ENCODE results near the gene GPR84. TPM values are rescaled to one million over a fixed set of nuclear protein-coding genes. Genes with fewer than 3 reads are reported as not detected.
A peak's percentile ranks its signal among the peaks of the same experiment; 100 is the strongest.

The GPR84 gene
- total RNA-seq, 4 donors from 2014 or later = 0.21 to 0.27 TPM; not detected in 2

- Histone ChIP-seq H3K27me3 (no peaks in the 10 kb centered on the region), H3K36me3 (no peaks in the 10 kb centered on the region), H3K4me1 (no peaks in the 10 kb centered on the region), H3K4me3 (no peak overlapping the region), H3K27ac (no peak overlapping the region), H3K9me3 (no peaks in the 10 kb centered on the region)
- DNase-seq = no peak
- intact Hi-C loops (cut with DNase I; ENCODE audit: low total_unique reads) = no loop called here
- no peak for TF ChIP-seq CTCF (IDR thresholded peaks at IDR 0.05)
- no peak for TF ChIP-seq POLR2A (IDR thresholded peaks at IDR 0.05)
These were observed 32.9 kb upstream of the GPR84 start for GRCh38 chr12:54397157-54397556.

GRCh38 chr12:54395545-54395944 is 31.3 kb upstream of the GPR84 start:
- no peak overlapping the region for H3K4me3 ChIP-seq
- no peaks in the 10 kb centered on the region for H3K27me3 ChIP-seq
- TF ChIP-seq CTCF (IDR thresholded peaks at IDR 0.05) (no peak), POLR2A (IDR thresholded peaks at IDR 0.05) (no peak)
- no peaks in the 10 kb centered on the region for H3K9me3 ChIP-seq
- intact Hi-C loops (cut with DNase I; ENCODE audit: low total_unique reads) = no loop called here
- no peak for DNase-seq
- no peaks in the 10 kb centered on the region for H3K36me3 ChIP-seq
- no peak overlapping the region for H3K27ac ChIP-seq
- no peaks in the 10 kb centered on the region for H3K4me1 ChIP-seq

- intact Hi-C loops (cut with DNase I; ENCODE audit: low total_unique reads) = no loop called here
- no peak for DNase-seq
- H3K9me3 ChIP-seq = no peaks in the 10 kb centered on the region
- no peaks in the 10 kb centered on the region for H3K4me1 ChIP-seq
- H3K36me3 ChIP-seq = no peaks in the 10 kb centered on the region
- H3K4me3 ChIP-seq = no peak overlapping the region
- no peak overlapping the region for H3K27ac ChIP-seq
- TF ChIP-seq POLR2A (IDR thresholded peaks at IDR 0.05) (no peak), CTCF (IDR thresholded peaks at IDR 0.05) (no peak)
- no peaks in the 10 kb centered on the region for H3K27me3 ChIP-seq
These were observed 30.7 kb upstream of the GPR84 start for GRCh38 chr12:54394986-54395385.

GRCh38 chr12:54394281-54394719 is 30.0 kb upstream of the GPR84 start:
- intact Hi-C loops (cut with DNase I; ENCODE audit: low total_unique reads) = no loop called here
- Histone ChIP-seq H3K4me3 (no peak overlapping the region), H3K36me3 (no peaks in the 10 kb centered on the region), H3K27ac (no peak overlapping the region), H3K4me1 (no peaks in the 10 kb centered on the region), H3K9me3 (no peaks in the 10 kb centered on the region), H3K27me3 (no peaks in the 10 kb centered on the region)
- peak in 1 of 2 donors; percentile 55 for DNase-seq
- TF ChIP-seq POLR2A (IDR thresholded peaks at IDR 0.05) (no peak), CTCF (IDR thresholded peaks at IDR 0.05) (peak; percentile 35 to 64 (median 51))

GRCh38 chr12:54393743-54394142 is 29.5 kb upstream of the GPR84 start:
- no peaks in the 10 kb centered on the region for H3K9me3 ChIP-seq
- H3K27ac ChIP-seq = no peak overlapping the region

More at GRCh38 chr12:54393743-54394142, 29.5 kb upstream of the GPR84 start:
- DNase-seq = no peak
- intact Hi-C loops (cut with DNase I; ENCODE audit: low total_unique reads) = no loop called here
- no peaks in the 10 kb centered on the region for H3K4me1 ChIP-seq
- H3K27me3 ChIP-seq = no peaks in the 10 kb centered on the region
- TF ChIP-seq CTCF (IDR thresholded peaks at IDR 0.05) (no peak), POLR2A (IDR thresholded peaks at IDR 0.05) (no peak)
- H3K36me3 ChIP-seq = no peaks in the 10 kb centered on the region
- no peak overlapping the region for H3K4me3 ChIP-seq
